GM21529 (cell line): ENCODE results near the gene RARS1.

Source experiments
- ATAC-seq: cut with Tn5 transposase; IDR thresholded peaks from one replicate; pipeline ENCODE4 v1.9.1; 2021; ENCODE audit not compliant: unreplicated experiment

RARS1 gene

DNA sequence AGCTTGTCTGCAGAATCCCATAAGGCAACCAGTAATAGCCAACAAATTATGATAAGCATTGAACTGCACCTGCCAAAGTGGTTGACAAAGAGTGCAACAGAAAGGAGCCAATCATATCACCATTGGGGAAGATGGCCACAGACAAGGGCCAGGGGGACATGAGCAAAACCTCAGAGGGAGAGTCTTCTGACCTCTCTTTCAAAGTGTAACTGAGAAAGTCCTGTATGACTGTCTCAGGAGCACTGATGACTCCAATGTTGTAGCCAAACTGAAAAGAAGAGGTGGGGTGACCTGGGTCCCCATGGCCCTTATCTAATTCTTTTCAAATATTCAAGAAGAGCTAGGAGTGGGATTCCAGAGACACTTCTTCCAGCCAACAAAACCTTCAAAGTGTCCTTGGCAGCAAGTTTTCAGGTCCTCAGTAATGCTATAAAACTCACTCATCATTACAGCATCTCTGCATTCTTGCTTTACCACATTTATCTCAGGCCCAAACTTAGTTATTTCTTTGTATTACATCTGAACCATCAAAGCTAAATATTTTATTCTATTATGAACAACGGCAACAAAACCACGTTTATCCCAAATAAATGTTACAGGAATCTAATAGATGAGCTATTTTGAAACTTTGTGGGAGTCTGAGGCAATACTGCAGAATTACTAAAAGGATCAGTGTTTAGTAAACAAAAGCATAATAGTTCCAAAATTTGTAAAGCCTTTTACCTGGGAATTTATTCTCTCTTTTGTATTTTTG lies 67.3 kb downstream of the RARS1 start:
- ATAC-seq: no peak

- ATAC-seq: no peak
Observed at GRCh38 chr5:168557389-168557788, 71.1 kb downstream of the RARS1 start.

DNA sequence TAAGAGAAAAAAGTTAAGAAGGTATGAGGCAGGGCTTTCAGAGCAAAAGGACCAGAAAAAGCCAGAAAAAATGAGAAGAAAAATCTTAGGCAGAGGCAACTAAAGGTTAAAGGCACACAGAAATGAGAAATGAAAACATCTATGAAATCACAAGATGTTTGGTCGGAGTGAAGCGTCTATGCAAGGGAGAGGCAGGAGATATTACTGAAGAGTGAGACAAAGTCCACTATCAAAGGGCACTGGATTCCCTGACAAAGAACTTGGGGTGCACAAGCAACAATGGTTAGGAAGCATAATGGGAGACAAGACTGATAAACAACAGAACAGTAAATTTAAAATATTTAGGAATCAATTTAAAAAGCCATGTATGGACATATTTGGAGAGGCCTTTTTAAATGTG lies 76.0 kb downstream of the RARS1 start:
- no peak for ATAC-seq

GRCh38 chr5:168563959-168564358 lies 77.7 kb downstream of the RARS1 start:
- ATAC-seq: no peak

DNA sequence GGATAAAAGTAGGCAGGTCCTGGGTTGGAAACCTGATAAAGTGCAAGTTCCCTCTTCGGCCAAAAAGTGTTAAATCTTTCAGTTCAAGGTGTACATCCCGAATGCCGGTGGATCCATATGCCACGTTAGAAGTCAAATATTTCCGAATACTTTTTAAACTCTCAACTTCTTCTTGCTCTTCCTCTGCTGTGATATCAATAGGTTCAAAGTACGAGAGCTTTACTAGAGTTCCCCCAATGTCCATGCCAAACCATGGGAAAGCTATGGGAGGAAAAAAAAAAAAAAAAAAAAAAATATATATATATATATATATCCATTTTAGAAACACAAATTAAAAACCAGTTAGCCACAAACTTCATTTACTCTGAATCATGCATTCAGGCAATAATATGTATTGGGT lies 82.5 kb downstream of the RARS1 start:
- ATAC-seq: no peak
